OCI-LY3 (cell line): ENCODE results near the gene ARHGEF10L.

Source experiments
- CTCF ChIP-seq: fragments of 200-600, 300-600 bp; sonication (generic); IDR thresholded peaks from 2 replicates; pipeline ENCODE4 v1.5.1; 2014; ENCODE audit warnings: antibody characterized with exemption, low read length, low read depth
- EZH2phosphoT487 ChIP-seq: fragments of 200-600 bp; shearing (Covaris generic); IDR thresholded peaks from 2 replicates; pipeline ENCODE4 v1.6.1; 2018; ENCODE audit warnings: antibody characterized with exemption, mixed run types, low read depth

- TF ChIP-seq CTCF (no peak), EZH2phosphoT487 (no peak)
Measured at GRCh38 chr1:17731460-17731859, 192.0 kb downstream of the ARHGEF10L start.
